ENCODE measurements around the gene AGAP1.
A peak's percentile ranks its signal among the peaks of the same experiment; 100 is the strongest.

The AGAP1 gene

DNA sequence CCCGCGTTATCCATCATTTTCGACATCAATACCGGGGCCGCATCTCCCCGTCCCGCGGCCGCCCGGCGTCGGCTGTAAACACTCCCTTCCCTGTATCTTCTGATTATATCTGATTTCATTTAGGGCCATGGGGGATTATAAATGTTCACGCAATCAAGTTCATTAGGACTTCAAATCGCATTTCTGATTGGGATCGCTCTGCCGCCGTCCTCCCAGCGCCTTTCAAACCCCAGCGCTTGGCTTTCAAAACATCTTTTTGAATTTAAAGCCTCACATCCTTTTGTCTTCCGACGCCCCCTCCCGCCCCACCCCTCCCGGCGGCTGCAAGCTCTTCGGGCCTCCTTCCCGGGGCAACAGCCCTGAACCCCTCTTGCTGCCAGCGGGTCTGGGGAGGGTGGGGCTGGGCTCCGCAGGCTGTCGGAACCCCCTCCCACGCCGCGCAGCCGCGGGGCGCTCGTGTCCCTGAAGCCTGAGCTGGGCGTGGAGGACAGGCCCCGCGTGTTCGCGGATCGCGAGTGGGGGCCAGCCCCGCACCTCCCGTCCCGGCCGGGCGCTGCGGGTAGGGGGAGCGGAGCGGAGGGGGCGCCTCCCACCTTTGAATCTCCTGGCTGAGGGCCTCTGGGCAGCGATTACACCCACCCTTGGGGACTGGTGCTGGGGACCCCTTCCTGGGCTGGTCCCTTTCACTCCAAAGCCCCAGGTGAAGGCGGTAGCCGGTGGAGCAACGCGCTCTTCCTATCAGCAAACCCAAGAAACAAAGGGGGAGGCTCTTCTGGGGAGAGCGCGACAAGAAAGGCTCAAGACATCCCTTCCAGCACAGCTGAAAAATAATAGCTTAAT is 685.6 kb downstream of the AGAP1 start:
- no peak overlapping the region for H3K4me3 ChIP-seq (ENCODE audit: low read depth, low read length)

GRCh38 chr2:236180076-236180816 is 686.4 kb downstream of the AGAP1 start:
- no peak for DNase-seq (ENCODE audit: low read depth)
- no peak for TF ChIP-seq CTCF (IDR thresholded peaks at IDR 0.05; ENCODE audit: low read depth, low read length, missing control alignments)
- H3K4me3 ChIP-seq (ENCODE audit: low read depth, low read length): no peak overlapping the region

More for the DNA sequence above, 685.6 kb downstream of the AGAP1 start:
- TF ChIP-seq CTCF (IDR thresholded peaks at IDR 0.05; ENCODE audit: low read depth, low read length, missing control alignments): no peak
- no peak for DNase-seq (ENCODE audit: low read depth)

DNA sequence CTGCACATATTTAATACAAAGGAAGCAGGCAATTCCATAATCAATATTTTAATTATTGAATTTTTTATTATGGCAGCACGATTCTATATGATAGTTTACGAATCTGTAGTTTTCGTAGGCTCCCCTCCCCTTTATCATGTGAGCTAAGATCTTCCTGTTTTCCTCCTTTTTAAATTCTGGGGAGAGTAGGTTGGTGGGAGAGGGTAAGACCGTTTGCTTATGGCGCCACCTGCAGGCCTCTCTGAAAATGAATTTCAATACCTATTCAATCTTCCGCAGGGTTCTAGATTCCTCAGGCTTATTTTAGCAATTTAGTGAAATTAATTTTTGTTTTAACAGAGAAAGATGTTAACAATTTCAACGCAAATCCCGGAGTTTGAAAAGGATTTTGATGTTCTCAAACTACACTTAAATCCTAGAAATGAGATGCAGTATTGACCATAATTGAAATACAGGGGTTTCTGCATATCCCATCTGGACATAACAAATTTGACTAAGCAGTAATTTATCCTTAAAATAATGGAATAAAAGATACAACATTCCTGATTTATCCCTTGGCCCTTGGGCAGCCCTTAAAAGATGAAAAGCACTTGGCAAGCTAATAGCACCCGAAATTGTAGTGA is 687.1 kb downstream of the AGAP1 start:
- TF ChIP-seq CTCF (IDR thresholded peaks at IDR 0.05; ENCODE audit: low read depth, low read length, missing control alignments): peak; percentile 53
- H3K4me3 ChIP-seq (ENCODE audit: low read depth, low read length): no peak overlapping the region
- DNase-seq (ENCODE audit: low read depth): peak; percentile 8

All from GM12864 (cell line).